SU-DHL-6 (cell line): ENCODE measurements around the gene ID2.

Experiments used
- CTCF ChIP-seq: fragments of 200-600 bp; sonication (generic); IDR thresholded peaks from one replicate; pipeline ENCODE4 v1.5.1; 2017; ENCODE audit warnings: antibody characterized with exemption, mild to moderate bottlenecking, low read length, moderate library complexity; ENCODE audit not compliant: insufficient read depth, poor library complexity, severe bottlenecking
- EZH2phosphoT487 ChIP-seq: fragments of 200-600 bp; sonication (generic), shearing (Covaris generic); conservative IDR thresholded peaks from 2 replicates; pipeline ENCODE4 v1.6.1; 2018; ENCODE audit warnings: mild to moderate bottlenecking, antibody characterized with exemption, low read length, moderate library complexity, mixed read lengths

GRCh38 chr2:8691859-8692437, 10.1 kb downstream of the ID2 start:
- TF ChIP-seq CTCF: no peak
- TF ChIP-seq EZH2phosphoT487: no peak
